HG03439 (cell line): ENCODE results near the gene DDX24.

Experiments used
- ATAC-seq: cut with Tn5 transposase; IDR thresholded peaks from one replicate; pipeline ENCODE4 v1.9.1; 2021; ENCODE audit warnings: mild to moderate bottlenecking, moderate library complexity; ENCODE audit not compliant: unreplicated experiment

DDX24 gene

GRCh38 chr14:94114589-94115057 is 33.6 kb upstream of the DDX24 start:
- no peak for ATAC-seq

DNA sequence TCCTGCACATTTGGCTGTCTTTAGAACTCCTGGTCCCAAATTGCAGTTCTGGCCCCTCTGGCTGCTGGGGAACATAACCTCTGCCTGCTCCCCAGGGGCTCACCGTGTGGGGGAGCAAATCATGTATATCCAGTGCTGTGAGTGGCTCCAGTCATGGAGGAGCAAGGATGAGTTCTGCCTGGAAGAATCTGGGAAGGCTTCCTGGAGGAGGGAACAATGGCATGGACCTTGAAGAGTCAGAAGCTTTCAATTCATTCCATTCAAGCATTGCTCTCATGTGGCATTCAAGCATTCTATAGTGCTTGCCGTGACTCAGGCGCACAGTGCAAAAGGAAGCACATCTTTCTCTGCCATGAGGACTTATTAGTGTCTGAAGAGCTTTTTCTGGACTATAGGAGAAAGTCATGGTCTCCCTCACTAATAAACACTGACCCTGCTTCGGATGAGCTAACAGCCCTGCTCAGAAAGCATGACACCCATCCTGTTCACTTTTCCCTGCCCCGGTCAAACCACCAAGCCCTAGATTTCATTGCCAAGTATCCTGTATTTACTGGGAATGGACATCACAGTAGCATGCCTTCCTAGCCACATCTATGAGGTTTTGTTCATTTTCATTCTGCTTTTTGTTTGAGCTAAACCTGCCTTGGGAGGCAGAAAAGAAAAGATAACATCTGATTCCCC is 33.0 kb upstream of the DDX24 start:
- no peak for ATAC-seq

DNA sequence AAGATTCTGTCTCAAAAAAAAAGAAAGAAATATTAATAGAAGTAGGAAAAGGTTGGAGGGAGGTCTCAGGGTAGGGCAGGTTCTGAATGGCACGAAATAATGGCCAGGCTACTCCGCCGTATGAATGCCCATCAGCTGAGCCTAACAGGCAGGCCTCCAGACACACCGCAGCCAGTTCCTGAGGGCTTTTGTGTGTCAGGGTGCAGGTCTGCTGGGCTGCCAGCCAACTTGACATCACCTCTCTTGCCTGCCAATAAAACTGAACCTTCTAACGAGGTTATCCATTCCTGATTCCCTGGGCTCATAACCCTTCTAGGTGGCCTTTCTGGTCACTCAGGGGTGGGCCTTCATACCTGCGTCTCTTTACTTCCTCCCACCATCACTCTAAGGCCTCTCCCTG is 32.5 kb upstream of the DDX24 start:
- no peak for ATAC-seq

DNA sequence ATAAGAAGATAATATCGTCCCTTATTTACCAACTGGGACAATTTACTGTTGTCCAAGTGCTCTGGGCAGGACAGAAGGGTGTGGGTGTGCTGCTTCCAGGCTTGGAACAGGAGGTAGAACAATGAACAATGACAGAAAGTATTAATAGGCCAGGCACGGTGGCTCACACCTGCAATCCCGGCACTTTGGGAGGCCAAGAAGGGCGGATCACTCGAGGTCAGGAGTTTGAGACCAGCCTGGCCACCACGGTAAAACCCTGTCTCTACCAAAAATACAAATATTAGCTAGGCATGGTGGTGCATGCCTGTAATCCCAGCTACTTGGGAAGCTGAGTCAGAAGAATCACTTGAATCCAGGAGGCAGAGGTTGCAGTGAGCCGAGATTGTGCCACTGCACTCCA is 32.1 kb upstream of the DDX24 start:
- no peak for ATAC-seq

DNA sequence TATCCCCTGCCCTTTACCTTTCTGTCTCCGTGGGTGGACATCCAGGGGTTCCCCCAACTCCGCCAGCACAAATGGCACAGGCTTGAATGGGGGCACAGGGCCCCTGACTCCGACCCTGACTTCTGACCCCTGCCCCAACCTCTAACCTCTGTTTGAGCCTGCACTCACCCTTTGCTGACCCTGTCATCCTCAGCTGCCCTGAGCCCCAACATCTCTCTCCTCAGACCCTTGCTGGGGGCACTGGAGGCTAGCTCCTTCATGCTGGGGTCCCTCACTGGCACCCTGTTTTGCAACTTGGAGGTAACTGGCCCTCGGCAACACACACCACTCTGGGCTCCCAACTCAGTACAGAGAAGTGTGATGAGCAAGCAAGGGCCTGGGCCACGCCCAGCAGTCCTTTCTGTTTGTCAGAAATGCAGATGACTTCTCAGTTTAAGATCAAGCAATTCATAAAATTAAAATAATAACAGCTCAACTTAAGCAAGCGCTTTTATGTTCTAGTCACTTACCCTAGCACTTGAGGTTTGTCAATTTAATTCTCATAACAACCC is 31.6 kb upstream of the DDX24 start:
- no peak for ATAC-seq

DNA sequence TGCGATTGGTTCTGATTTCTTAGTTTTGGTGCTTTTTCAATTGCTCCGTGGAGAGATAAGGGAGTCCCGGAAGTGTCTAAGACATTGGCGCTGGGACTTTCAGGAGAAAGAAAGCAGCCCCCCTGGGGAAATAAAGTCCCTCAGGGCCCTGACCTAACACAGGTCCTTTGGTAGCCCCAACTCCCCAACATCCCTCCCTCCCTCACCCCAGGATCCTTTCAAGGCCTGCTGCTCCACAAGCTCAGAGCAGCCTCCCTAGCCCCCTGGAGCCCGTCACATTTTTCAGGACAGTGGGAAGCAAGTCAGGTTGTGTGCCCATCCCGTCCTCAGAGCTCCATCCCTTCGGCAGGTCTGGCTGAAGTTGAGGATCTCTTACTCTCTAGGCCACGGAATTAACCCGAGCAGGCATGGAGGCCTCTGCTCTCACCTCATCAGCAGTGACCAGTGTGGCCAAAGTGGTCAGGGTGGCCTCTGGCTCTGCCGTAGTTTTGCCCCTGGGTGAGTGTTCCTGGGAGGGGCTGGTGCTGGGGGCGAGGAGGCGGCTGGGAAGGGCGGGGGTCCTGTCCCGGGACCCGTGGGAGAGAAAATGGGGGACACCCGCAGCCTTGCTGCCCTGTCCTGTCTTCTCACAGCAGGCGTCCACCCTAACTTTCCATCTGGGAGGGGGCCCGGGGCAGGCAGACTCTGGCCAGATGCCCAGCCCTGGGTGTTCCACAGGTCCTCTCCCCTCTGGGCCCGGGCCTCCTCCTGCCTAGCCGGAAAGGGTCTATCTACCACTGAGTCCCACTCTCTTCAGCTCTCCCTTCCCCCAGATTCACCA is 30.5 kb upstream of the DDX24 start:
- ATAC-seq: no peak

- no peak for ATAC-seq
These were observed 29.7 kb upstream of the DDX24 start, which contains the start of gene IFI27 for GRCh38 chr14:94110552-94111181. Gene IFI27, plus strand, starts transcription at chr14:94110736.

GRCh38 chr14:94109915-94110250 is 28.9 kb upstream of the DDX24 start:
- no peak for ATAC-seq

DNA sequence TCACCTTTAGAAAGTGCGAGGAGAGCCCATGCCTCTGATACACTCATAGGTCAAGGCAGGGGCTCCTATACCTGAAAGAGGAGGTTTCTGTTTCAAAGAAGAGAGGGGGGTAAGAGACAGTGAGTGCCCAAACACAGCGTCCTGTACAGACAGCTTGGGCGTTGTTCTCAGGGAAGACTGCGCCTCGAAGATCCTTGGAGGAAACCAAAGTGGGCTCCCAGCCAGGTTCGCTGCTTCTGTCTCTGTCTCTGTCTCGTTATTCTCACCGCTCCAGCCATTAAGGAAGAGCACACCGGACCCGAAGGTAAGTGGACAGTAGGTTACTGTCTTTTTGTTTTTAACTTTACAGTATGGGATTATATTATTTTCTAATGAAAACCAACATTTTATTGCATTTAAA is 23.7 kb upstream of the DDX24 start:
- ATAC-seq: no peak

DNA sequence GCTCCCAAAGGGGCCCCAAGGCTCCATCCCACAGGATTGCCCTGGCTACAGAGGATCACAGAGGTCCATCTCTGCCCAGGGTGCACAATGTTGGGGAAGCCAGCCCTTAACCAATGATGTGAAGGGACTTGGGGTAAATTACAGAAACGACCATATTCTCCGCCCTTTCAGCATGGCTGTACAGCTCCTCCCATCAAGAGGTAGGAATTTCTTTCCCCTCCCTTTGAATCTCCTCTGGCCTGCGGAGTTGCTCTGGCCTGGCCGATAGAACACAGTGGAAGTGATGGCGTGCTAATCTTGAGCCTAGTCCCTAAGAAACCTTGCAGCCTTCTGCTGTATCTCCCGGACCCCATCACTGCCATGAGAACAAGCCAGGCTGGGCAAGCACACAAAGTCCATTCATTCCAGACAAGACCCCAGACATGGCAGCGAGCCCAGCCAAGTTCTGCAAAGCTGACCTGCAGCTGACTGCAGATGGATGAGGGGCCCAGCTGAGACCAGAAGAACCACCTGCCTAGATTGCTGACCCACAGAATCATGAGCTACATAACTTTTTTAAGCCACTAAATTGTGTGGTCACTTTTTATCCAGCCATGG is 22.6 kb upstream of the DDX24 start:
- no peak for ATAC-seq

GRCh38 chr14:94102768-94103482 is 21.9 kb upstream of the DDX24 start:
- ATAC-seq: no peak

DNA sequence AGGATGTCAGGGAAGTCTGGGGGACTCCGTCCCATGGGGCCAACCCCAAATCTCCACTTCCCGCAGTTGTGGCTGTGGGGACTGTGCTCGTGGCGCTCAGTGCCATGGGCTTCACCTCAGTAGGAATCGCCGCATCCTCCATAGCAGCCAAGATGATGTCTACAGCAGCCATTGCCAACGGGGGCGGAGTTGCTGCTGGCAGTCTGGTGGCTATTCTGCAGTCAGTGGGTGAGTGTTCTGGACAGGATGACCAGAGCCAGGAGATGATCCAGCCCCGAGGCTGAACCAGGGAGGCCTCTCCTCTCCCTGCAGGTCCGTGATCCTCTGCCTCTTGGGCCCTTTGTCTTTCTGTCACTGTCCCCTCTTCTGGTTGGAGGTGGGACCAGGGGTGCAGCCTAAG is 20.7 kb upstream of the DDX24 start:
- no peak for ATAC-seq

- ATAC-seq: no peak
These were observed 19.8 kb upstream of the DDX24 start for GRCh38 chr14:94100847-94101246.

GRCh38 chr14:94099006-94099405 is 18.0 kb upstream of the DDX24 start:
- no peak for ATAC-seq

GRCh38 chr14:94098326-94098992 is 17.5 kb upstream of the DDX24 start:
- ATAC-seq: no peak

DNA sequence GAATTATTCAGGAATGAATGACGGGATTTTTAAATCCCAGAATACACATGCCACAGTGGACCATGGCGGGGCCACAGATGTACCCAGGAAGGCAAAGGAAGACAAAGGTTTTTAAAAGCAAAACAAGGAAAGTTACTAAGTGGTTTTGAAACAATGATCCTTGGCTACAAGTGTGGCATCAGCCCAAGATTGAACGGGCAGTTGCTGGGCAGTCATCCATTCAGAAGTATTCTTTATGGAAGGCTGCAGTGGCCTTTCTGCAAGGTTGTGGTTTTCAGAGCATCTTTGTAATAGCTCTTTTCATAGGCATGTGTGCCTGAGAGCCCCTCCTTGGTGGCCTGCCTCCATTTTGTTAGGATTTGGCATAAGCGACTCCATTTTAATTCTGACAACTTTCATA is 16.1 kb upstream of the DDX24 start:
- no peak for ATAC-seq

DNA sequence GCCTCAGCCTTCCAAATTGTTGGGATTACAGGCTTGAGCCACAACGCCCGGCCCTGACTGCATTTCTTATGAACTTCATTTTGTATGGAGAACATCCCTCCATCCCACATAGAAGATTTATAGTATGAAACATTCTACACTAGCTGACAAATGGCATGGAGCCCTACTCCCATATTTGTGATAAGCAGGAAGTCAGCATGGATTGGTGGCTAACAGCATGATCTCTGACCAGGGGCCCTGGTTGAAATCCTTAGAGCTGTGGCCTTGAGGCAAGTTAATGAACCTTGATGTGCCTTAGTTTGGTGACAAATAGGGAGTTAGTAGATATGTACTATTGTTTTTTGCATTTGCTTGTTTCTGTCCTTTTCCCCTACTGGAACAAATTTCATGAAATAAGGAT is 12.4 kb upstream of the DDX24 start:
- ATAC-seq: no peak

- ATAC-seq: no peak
These were observed 8.5 kb upstream of the DDX24 start for GRCh38 chr14:94089479-94089878.

- ATAC-seq: no peak
These were observed 7.5 kb upstream of the DDX24 start for GRCh38 chr14:94088516-94088915.

DNA sequence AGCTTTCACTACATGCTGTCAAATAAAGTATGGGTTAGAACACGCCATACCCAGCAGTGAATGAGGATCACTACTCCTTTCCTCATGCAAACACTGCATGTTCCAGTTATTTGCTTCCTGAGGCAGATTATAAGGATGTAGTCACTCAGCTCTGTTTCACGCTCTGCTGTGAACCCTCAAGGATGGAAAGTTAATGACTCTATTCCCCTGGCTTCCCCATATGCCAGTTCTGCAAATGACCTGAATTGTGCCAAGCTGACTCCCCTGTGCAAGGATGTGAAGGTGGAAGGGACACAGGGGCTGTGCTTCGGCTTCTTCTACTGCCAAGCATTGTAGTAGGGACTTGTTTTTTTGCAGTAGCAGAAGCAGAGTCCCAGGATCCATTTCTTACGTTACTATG is 6.9 kb upstream of the DDX24 start:
- no peak for ATAC-seq
